Fibroblast of skin of right biceps (primary cell): ENCODE measurements around the gene CTNNBIP1.

Experiments
- DNase-seq: peaks from one replicate; pipeline ENCODE4 v3.0.0-alpha.2; 2013

Gene CTNNBIP1

DNA sequence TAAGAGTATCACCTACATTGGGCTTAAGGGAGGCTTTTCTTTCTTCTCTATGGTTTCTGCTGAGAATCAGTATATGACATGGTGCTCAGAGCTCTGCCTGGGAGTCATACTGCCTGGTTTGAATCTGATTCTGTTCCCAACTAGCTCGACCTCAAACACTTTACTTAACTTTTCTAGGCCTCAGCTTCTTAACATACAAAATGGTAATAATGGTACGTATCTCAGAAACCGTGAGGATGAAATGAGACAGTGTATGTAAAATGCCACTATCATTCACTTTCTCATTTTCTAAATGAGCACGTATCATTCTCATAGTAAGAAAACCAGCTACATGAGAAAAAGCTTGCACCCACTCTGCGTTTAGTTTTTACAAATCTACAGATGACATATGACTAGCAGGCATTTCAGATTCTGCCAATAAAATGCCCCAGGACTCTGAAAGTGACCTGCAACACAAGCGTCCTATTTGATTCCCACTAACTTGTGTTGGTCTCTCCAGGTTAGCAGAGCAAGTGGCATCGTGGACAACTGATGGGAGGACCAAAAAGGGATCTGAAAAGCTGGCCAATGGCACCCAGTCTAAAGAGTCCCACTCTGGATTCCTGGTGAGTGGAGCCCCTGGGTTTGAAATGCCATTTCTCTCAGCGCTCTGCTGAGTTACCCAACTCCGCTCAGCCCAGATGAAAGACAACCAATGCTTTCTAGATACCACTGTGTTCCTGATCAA is 6.1 kb downstream of the CTNNBIP1 start:
- DNase-seq, result no peak

DNA sequence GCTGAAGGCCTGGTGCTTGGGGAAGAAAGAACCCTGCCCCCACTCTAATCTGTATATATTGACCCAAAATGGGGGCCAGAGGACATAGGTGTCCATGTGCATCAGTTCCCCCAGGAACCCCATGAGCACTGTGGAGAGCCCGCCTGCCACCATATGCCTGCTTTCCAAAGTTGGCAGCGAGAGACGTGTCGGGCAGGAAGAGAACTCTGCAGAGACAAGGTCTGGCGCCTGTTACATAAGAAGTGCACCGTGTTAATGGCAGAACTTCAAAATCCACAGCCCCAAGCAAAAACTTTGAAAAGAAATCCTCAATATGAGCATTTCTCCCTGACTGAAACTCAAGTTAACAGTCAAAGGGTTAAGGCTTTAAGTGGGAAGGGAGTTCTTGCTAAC is 8.0 kb downstream of the CTNNBIP1 start:
- no peak for DNase-seq

GRCh38 chr1:9901148-9902059 is 8.7 kb downstream of the CTNNBIP1 start:
- no peak for DNase-seq

DNA sequence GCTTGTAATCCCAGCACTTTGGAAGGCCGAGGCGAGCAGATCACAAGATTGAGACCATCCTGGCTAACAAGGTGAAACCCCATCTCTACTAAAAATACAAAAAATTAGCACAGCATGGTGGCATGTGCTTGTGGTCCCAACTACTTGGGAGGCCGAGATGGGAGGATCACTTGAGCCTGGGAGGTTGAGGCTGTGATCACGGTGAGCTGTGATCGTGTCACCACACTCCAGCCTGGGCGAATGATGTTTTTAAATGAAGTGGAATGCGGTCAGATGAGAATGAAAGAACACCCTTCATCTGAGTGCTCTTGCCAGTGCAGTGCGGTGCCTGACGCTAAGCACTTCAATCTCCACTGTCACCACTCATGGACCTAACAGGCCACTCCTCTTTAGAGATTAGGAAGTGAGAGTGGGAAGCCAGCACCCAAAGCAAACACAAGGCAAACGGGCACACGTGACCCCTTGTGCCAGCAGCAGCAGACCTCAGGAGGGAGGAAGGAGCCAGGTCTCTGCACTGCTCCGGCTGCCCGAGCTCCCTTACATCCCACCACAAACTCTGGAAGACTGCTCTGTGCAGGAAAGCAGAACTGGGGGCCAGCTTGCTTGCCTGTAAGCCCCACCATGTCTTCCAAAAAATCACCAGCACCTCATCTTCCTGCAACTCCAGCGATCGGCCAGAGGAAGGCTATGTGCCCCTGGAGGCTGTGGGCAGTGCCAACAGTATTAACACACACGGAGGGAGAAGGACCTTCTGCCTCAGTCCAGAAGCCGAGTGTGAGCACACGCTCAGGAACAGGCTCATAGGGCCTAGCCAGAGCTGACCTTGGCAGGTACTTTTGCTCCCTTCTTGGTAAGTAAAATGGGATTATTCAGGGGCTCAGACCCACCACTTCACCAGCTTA is 9.7 kb downstream of the CTNNBIP1 start:
- no peak for DNase-seq

DNA sequence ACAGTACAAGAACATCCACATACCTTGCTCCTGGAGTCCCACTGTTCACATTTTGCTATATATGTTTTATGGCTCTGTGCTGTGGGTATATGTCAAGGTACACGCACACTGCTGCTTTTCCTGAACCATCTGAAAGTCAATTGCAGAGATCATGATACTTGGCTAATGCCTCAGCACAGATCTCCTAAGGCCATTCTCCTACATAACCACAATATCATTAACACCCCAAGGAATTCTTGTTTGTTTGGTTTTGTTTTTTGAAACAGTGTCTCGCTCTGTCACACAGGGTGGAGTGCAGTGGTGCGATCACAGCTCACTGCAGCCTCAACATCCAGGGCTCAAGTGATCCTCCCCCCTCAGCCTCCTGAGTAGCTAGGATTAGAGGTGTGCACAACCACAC is 16.0 kb downstream of the CTNNBIP1 start:
- peak; percentile 33 for DNase-seq

GRCh38 chr1:9892563-9893528 is 17.2 kb downstream of the CTNNBIP1 start:
- peak; percentile 86 for DNase-seq

DNA sequence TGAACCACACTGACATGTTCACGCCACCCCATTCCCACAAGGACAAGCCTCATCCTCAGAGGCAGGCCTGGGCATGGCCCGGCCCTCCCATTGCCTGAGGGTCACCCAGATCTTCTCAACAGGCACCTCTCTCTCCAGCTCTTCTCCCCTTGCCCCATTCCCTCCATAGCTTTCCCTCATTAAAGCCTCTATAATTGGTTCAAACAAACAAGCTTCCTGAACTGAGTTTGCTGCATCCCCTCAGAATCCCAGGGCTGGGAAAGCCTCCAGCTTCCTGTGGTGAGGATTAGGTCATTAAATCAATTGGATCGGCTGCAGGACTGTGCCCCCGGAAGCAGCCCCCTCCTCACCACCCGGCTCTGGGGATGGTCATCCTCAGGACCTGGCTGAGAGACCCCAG is 18.9 kb downstream of the CTNNBIP1 start:
- peak; percentile 52 for DNase-seq

DNA sequence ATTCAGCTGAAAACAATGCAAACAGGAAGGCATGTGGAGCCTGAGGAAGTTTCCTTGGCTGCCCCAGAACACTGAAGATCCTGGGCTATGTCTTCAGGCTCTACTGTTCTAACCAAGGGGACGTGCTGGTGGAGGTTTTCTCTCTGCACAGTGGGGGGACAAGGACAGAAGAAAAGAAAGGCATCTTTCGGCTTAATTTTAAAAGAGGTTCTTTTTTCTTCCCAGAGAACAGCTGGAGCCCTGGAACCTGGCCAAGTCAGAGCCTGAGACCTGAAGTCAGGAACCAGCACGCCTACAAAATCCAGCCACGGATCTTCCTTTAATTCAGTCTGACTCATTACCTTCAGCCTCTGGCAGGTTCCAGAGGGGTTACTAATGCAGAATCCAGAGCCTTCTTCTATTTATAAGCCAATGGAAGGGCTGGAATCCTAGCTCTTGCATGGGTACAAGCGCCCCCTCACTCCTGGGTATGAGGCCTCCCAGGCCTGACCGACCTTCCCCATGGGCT is 19.8 kb downstream of the CTNNBIP1 start:
- DNase-seq, result peak; percentile 95

DNA sequence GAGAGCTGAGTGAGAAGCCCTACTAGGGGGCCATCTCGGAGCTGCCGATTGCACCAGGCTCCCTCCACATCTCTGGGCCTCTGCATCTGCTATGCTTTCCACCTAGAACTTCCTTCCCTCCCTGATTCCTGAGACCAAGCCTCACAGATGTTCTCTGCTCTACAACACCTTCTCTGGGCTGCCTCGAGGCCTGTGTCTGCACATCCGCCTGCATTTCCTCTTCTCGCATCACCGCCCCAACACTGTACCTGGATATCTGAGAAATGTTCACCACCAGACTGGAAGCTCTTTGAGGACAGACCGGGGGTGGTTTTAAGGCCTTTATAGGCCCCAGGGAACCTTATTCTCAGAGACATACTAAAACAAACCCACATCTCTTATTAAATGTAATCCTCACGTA is 20.7 kb downstream of the CTNNBIP1 start:
- no peak for DNase-seq

GRCh38 chr1:9888886-9889285 is 21.2 kb downstream of the CTNNBIP1 start:
- DNase-seq, result no peak

DNA sequence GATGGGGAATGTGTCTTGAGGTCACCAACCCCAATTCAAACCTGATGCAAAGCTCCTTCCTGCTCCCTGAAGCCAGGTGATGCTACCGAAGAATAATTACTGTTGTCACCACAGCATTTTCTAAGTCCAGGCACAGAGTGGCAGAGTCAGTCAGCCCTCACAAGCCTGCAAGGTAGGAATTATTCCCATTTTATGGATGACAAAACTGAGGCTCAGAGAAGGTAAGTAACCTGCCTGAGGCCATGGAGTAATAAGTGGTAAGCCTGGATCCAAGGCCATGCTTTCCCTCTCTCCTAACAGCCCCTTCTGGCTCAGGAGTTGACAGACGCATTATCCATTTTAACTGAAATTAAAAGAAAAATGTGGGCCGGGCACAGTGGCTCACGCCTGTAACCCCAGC is 23.0 kb downstream of the CTNNBIP1 start:
- no peak for DNase-seq

GRCh38 chr1:9886092-9886742 is 23.9 kb downstream of the CTNNBIP1 start:
- no peak for DNase-seq

- DNase-seq, result no peak
Observed at GRCh38 chr1:9884805-9885204, 25.3 kb downstream of the CTNNBIP1 start.

DNA sequence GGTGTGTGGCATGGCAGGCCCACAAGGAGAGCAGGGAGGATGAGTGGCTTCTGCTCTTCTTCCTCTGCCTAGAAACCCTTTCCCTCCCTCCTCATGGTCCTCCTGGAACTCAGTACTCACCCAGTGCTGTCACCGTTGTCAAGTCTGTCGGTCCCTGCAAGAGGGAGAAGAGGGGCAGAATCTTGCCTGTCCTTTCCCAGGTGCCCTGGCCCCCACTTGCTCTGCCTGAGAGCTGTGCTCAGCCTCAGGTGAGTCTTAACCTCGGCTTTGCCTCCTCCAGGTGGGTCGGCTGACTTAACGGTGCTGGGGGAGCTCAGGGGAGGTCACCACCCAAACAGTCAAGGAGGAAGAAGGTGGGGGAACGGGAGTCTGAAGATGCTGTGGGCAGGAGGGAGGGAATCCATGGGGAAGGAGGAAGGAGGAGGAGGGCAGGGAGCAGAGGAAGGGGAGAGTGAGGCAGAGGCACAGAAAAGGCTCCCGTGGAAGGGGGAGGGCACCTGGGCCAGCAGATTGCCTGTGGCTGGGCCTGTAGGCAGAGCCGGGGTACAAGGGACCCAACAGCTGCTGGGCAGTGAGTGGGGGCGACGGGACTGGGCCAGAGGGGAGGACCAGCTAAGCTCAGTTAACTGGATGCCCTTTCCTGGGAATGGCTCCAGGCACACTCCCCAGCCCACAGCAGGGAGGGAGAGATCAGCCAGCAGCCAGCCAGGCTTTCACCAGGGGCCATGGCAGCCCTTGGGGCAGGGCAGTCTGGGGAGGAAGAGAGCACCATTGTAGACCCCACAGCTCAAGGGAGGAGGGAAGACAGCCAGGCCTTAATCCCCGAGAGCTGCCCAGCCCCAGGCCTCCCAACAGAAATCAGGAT is 26.3 kb downstream of the CTNNBIP1 start:
- DNase-seq, result no peak

GRCh38 chr1:9882945-9883303 is 27.1 kb downstream of the CTNNBIP1 start:
- DNase-seq, result no peak

- DNase-seq, result no peak
Observed at GRCh38 chr1:9882296-9882944, 27.6 kb downstream of the CTNNBIP1 start.

- peak; percentile 70 for DNase-seq
Observed at GRCh38 chr1:9881838-9882249, 28.2 kb downstream of the CTNNBIP1 start.

GRCh38 chr1:9878404-9878803 is 31.7 kb downstream of the CTNNBIP1 start:
- DNase-seq, result no peak

DNA sequence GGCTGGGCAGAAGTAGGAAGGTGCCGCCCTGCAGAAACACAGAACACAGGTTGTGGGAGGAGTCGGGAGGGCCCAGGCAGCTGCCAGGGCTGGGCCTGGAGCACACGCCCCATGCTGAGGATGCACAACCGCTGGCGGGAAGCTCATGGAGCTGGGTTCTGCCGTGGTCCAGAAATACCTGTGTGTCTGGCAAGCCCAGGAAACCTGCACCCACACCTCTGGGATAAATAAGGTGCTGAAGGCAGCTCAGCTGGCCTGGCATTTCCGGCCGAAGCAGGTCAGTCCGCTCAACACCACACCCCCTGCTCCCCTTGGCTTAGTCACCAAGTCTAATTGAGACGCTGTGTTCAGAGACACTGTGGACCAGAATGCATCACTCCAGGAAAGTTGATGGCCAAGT is 32.1 kb downstream of the CTNNBIP1 start:
- no peak for DNase-seq

- DNase-seq, result no peak
Observed at GRCh38 chr1:9875636-9876000, 34.5 kb downstream of the CTNNBIP1 start.
